Stimulated activated CD8-positive, alpha-beta memory T cell treated with anti-CD3 and anti-CD28 coated beads, Interleukin-12 subunit alpha, Interleukin-12 subunit beta, amount 100 ng/mL, for 4 hours (primary cell): Measurements from ENCODE around the gene VMP1.

Source experiments
- DNase-seq: peaks from one replicate; pipeline ENCODE4 v3.0.0-alpha.2; 2020; ENCODE audit warnings: low read depth

The VMP1 gene

GRCh38 chr17:59707149-59707970, at the start of gene VMP1, which contains the start of gene PTRH2:
TSS of gene VMP1 (plus strand) at chr17:59707654. CDS start at chr17:59731447, 23,793 bp downstream.
TSS of gene PTRH2 (minus strand) at chr17:59707430. CDS start at chr17:59697978, 9,452 bp downstream.
- peak; percentile 79 for DNase-seq

GRCh38 chr17:59666235-59666634, 41.2 kb upstream of the VMP1 start:
- no peak for DNase-seq

GRCh38 chr17:59668816-59669215, 38.6 kb upstream of the VMP1 start:
- no peak for DNase-seq

GRCh38 chr17:59669411-59669810, 38.0 kb upstream of the VMP1 start:
- DNase-seq, result no peak

- DNase-seq, result no peak
These were observed 37.5 kb upstream of the VMP1 start for GRCh38 chr17:59669944-59670343.

- DNase-seq, result no peak
These were observed 36.1 kb upstream of the VMP1 start for GRCh38 chr17:59671386-59671785.

- DNase-seq, result no peak
These were observed 32.2 kb upstream of the VMP1 start for GRCh38 chr17:59675231-59675630.

GRCh38 chr17:59676716-59677115, 30.7 kb upstream of the VMP1 start:
- no peak for DNase-seq

- DNase-seq, result no peak
These were observed 28.5 kb upstream of the VMP1 start for GRCh38 chr17:59678918-59679317.

GRCh38 chr17:59680314-59680713, 27.1 kb upstream of the VMP1 start:
- DNase-seq, result no peak

GRCh38 chr17:59683283-59683682, 24.2 kb upstream of the VMP1 start:
- no peak for DNase-seq

GRCh38 chr17:59684967-59685366, 22.5 kb upstream of the VMP1 start:
- no peak for DNase-seq

GRCh38 chr17:59688008-59688407, 19.4 kb upstream of the VMP1 start:
- no peak for DNase-seq

- DNase-seq, result no peak
These were observed 19.0 kb upstream of the VMP1 start for GRCh38 chr17:59688496-59688895.

GRCh38 chr17:59693582-59693981, 13.9 kb upstream of the VMP1 start:
- no peak for DNase-seq

- DNase-seq, result no peak
These were observed 13.1 kb upstream of the VMP1 start for GRCh38 chr17:59694344-59694743.

GRCh38 chr17:59695945-59696681, 11.3 kb upstream of the VMP1 start:
- no peak for DNase-seq

GRCh38 chr17:59696682-59697277, 10.7 kb upstream of the VMP1 start:
- no peak for DNase-seq

- no peak for DNase-seq
These were observed 9.3 kb upstream of the VMP1 start for GRCh38 chr17:59698143-59698542.

- no peak for DNase-seq
These were observed 8.2 kb upstream of the VMP1 start for GRCh38 chr17:59699218-59699617.

- no peak for DNase-seq
These were observed 7.7 kb upstream of the VMP1 start for GRCh38 chr17:59699786-59700185.

- DNase-seq, result no peak
These were observed 5.2 kb upstream of the VMP1 start for GRCh38 chr17:59702304-59702703.

GRCh38 chr17:59707971-59708430, 547 bp downstream of the VMP1 start:
- DNase-seq, result no peak
